Measurements from ENCODE around the gene TASP1. TPM values are rescaled to one million over a fixed set of nuclear protein-coding genes. Genes with fewer than 3 reads are reported as not detected.

TASP1 gene
- total and polyA plus RNA-seq, 2 donors from 2014 or later = 6.0 to 22.7 TPM

- no peak for TF ChIP-seq CTCF (IDR thresholded peaks at IDR 0.05; ENCODE audit: borderline replicate concordance, extremely low read depth, insufficient read depth)
- no peak for DNase-seq
- Histone ChIP-seq H3K4me1 (ENCODE audit: control insufficient read depth in 2 of 3, insufficient read depth in 2 of 3, low read depth in 1 of 3, low read length in 3 of 3) (no peaks in the 10 kb centered on the region), H3K9me3 (ENCODE audit: control insufficient read depth in 2 of 3, insufficient read depth in 1 of 3, low read length in 3 of 3) (no peaks in the 10 kb centered on the region), H3K9ac (ENCODE audit: low read length in 3 of 3) (no peak overlapping the region), H3K4me3 (ENCODE audit: low read length in 3 of 3) (no peak overlapping the region), H3K36me3 (ENCODE audit: control insufficient read depth in 2 of 3, insufficient read depth in 3 of 3, low read length in 3 of 3) (no peaks in the 10 kb centered on the region), H3K27me3 (ENCODE audit: control insufficient read depth, insufficient read depth, low read length) (no peaks in the 10 kb centered on the region), H3K27ac (ENCODE audit: low read depth in 2 of 2, low read length in 2 of 2) (no peak overlapping the region)
- intact Hi-C loops (cut with DNase I) = no loop called here
- no peak for FAIRE-seq
Measured at GRCh38 chr20:13340088-13340487, 298.6 kb downstream of the TASP1 start.

Other genes starting within 250 kb of the TASP1 start
- 12.6 TPM for gene ESF1, start 146.0 kb upstream of the TASP1 start, total RNA-seq
- gene ESF1, start 146.0 kb upstream of the TASP1 start, polyA plus RNA-seq (ENCODE audit: insufficient read depth, low read depth, low replicate concordance) = 4.9 TPM
- gene NDUFAF5, start 146.1 kb upstream of the TASP1 start, total RNA-seq = 26.4 TPM
- 52.1 TPM for gene NDUFAF5, start 146.1 kb upstream of the TASP1 start, polyA plus RNA-seq (ENCODE audit: insufficient read depth, low read depth, low replicate concordance)

All from kidney (tissue), 14 donors.